Fibroblast of lung (primary cell): ENCODE measurements around the gene TMPRSS5.

Experiments
- EZH2 ChIP-seq: IDR thresholded peaks from 2 replicates; pipeline ENCODE4 v1.5.1; 2012; ENCODE audit warnings: low read length, control low read depth, mild to moderate bottlenecking; ENCODE audit errors: missing control alignments
- TF ChIP-seq, protein P1 (sequence below), 2 donors: IDR thresholded peaks in 1 of 2; conservative IDR thresholded peaks in 1 of 2; 1 replicate in 1 of 2; 2 replicates in 1 of 2; pipeline ENCODE4 v1.5.1; 2011 to 2012; ENCODE audit warnings: low read length in 2 of 2, control low read depth in 1 of 2, inconsistent platforms in 1 of 2, low read depth in 1 of 2, mild to moderate bottlenecking in 1 of 2

DNA sequence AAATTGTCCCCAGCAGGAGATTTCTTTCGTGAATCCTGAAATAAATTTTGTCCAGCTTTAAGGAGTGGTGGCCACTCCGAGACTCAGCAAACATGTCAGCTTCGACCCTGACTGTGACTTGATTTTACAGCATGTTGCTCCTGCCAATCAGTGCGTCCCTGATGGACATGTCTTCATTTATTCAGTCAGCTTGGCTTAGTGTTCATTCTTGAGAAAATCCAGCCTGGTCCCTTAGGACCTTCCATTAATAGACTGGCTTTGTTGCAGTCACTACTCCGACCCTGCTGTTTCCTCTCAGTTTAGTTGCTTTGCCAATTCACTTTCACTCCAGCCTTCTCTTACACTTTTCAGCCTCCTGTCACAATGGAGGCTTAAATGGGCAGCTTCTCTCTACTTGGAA, 30.5 kb downstream of the TMPRSS5 start:
- TF ChIP-seq, protein P1, sequence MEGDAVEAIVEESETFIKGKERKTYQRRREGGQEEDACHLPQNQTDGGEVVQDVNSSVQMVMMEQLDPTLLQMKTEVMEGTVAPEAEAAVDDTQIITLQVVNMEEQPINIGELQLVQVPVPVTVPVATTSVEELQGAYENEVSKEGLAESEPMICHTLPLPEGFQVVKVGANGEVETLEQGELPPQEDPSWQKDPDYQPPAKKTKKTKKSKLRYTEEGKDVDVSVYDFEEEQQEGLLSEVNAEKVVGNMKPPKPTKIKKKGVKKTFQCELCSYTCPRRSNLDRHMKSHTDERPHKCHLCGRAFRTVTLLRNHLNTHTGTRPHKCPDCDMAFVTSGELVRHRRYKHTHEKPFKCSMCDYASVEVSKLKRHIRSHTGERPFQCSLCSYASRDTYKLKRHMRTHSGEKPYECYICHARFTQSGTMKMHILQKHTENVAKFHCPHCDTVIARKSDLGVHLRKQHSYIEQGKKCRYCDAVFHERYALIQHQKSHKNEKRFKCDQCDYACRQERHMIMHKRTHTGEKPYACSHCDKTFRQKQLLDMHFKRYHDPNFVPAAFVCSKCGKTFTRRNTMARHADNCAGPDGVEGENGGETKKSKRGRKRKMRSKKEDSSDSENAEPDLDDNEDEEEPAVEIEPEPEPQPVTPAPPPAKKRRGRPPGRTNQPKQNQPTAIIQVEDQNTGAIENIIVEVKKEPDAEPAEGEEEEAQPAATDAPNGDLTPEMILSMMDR (conservative IDR thresholded peaks at IDR 0.05 in 1 of 2, IDR thresholded peaks at IDR 0.05 in 1 of 2; ENCODE audit: low read depth in 1 of 2, low read length in 2 of 2), result no peak
- TF ChIP-seq EZH2, result no peak
